Measurements from ENCODE around the gene ZNF385B. TPM values are rescaled to one million over a fixed set of nuclear protein-coding genes. Genes with fewer than 3 reads are reported as not detected.
"Not testable (repeated sequence)": the region's sequence is repeated elsewhere in the genome, so short reads cannot be mapped to it uniquely, and the experiment has no call there.

ZNF385B gene
- polyA plus RNA-seq, 3 donors, result 12.7 to 14.6 (median 14.4) TPM

- DNase-seq (ENCODE audit: low read depth in 3 of 3, low spot score in 2 of 3), result no peak
Observed at GRCh38 chr2:179645047-179645446, 216.4 kb downstream of the ZNF385B start.

- no peak for DNase-seq (ENCODE audit: low read depth in 3 of 3, low spot score in 2 of 3)
Observed at GRCh38 chr2:179642462-179642861, 218.9 kb downstream of the ZNF385B start.

GRCh38 chr2:179636995-179637394, 224.4 kb downstream of the ZNF385B start:
- no peak for DNase-seq (ENCODE audit: low read depth in 3 of 3, low spot score in 2 of 3)

- no peak for DNase-seq (ENCODE audit: low read depth in 3 of 3, low spot score in 2 of 3)
Observed at GRCh38 chr2:179636100-179636980, 225.1 kb downstream of the ZNF385B start.

- not testable (repeated sequence) for DNase-seq (ENCODE audit: low read depth in 3 of 3, low spot score in 2 of 3)
Observed at GRCh38 chr2:179631769-179632385, 229.5 kb downstream of the ZNF385B start.

GRCh38 chr2:179629776-179630175, 231.6 kb downstream of the ZNF385B start:
- not testable (repeated sequence) for DNase-seq (ENCODE audit: low read depth in 3 of 3, low spot score in 2 of 3)

- no peak for DNase-seq (ENCODE audit: low read depth in 3 of 3, low spot score in 2 of 3)
Observed at GRCh38 chr2:179626261-179626660, 235.2 kb downstream of the ZNF385B start.

- DNase-seq (ENCODE audit: low read depth in 3 of 3, low spot score in 2 of 3), result no peak
Observed at GRCh38 chr2:179622635-179623300, 238.6 kb downstream of the ZNF385B start.

GRCh38 chr2:179622112-179622511, 239.3 kb downstream of the ZNF385B start:
- no peak for DNase-seq (ENCODE audit: low read depth in 3 of 3, low spot score in 2 of 3)

GRCh38 chr2:179619947-179620467, 241.4 kb downstream of the ZNF385B start:
- no peak for DNase-seq (ENCODE audit: low read depth in 3 of 3, low spot score in 2 of 3)

- DNase-seq (ENCODE audit: low read depth in 3 of 3, low spot score in 2 of 3), result no peak
Observed at GRCh38 chr2:179614121-179614520, 247.3 kb downstream of the ZNF385B start.

- DNase-seq (ENCODE audit: low read depth in 3 of 3, low spot score in 2 of 3), result no peak
Observed at GRCh38 chr2:179613701-179614100, 247.7 kb downstream of the ZNF385B start.

GRCh38 chr2:179613299-179613651, 248.1 kb downstream of the ZNF385B start:
- no peak for DNase-seq (ENCODE audit: low read depth in 3 of 3, low spot score in 2 of 3)

GRCh38 chr2:179612591-179613298, 248.7 kb downstream of the ZNF385B start:
- DNase-seq (ENCODE audit: low read depth in 3 of 3, low spot score in 2 of 3), result no peak

- no peak for DNase-seq (ENCODE audit: low read depth in 3 of 3, low spot score in 2 of 3)
Observed at GRCh38 chr2:179612108-179612507, 249.3 kb downstream of the ZNF385B start.

- no peak for DNase-seq (ENCODE audit: low read depth in 3 of 3, low spot score in 2 of 3)
Observed at GRCh38 chr2:179606141-179606540, 255.3 kb downstream of the ZNF385B start.

- DNase-seq (ENCODE audit: low read depth in 3 of 3, low spot score in 2 of 3), result no peak
Observed at GRCh38 chr2:179605341-179605740, 256.1 kb downstream of the ZNF385B start.

GRCh38 chr2:179604598-179604997, 256.8 kb downstream of the ZNF385B start:
- DNase-seq (ENCODE audit: low read depth in 3 of 3, low spot score in 2 of 3), result no peak

GRCh38 chr2:179602452-179602851, 259.0 kb downstream of the ZNF385B start:
- DNase-seq (ENCODE audit: low read depth in 3 of 3, low spot score in 2 of 3), result no peak

GRCh38 chr2:179596018-179596417, 265.4 kb downstream of the ZNF385B start:
- no peak for DNase-seq (ENCODE audit: low read depth in 3 of 3, low spot score in 2 of 3)

GRCh38 chr2:179595284-179595683, 266.1 kb downstream of the ZNF385B start:
- no peak for DNase-seq (ENCODE audit: low read depth in 3 of 3, low spot score in 2 of 3)
